HG03095 (cell line): Measurements from ENCODE around the gene NCKIPSD.

Experiments used
- ATAC-seq: cut with Tn5 transposase; IDR thresholded peaks from one replicate; pipeline ENCODE4 v1.9.1; 2021; ENCODE audit warnings: moderate library complexity; ENCODE audit not compliant: unreplicated experiment

NCKIPSD gene

GRCh38 chr3:48679411-48680391 is 6.0 kb downstream of the NCKIPSD start:
- no peak for ATAC-seq

GRCh38 chr3:48678566-48679380 is 6.9 kb downstream of the NCKIPSD start:
- ATAC-seq = no peak

GRCh38 chr3:48678056-48678455 is 7.7 kb downstream of the NCKIPSD start:
- no peak for ATAC-seq

GRCh38 chr3:48674505-48674904 is 11.2 kb downstream of the NCKIPSD start:
- ATAC-seq = no peak

- ATAC-seq = no peak
These were observed 13.2 kb downstream of the NCKIPSD start for GRCh38 chr3:48672522-48672921.

GRCh38 chr3:48664929-48665328 is 20.8 kb downstream of the NCKIPSD start:
- no peak for ATAC-seq

GRCh38 chr3:48664313-48664644 is 21.4 kb downstream of the NCKIPSD start:
- ATAC-seq = no peak

GRCh38 chr3:48663489-48664312 is 22.0 kb downstream of the NCKIPSD start:
- ATAC-seq = peak; percentile 86

GRCh38 chr3:48662753-48663488 is 22.8 kb downstream of the NCKIPSD start, which contains the start of gene CELSR3:
TSS of gene CELSR3 (minus strand) at chr3:48662886. CDS start at chr3:48662634, 252 bp downstream.
- ATAC-seq = no peak

GRCh38 chr3:48662145-48662752 is 23.5 kb downstream of the NCKIPSD start:
- no peak for ATAC-seq

- no peak for ATAC-seq
These were observed 24.1 kb downstream of the NCKIPSD start for GRCh38 chr3:48661501-48662144.

GRCh38 chr3:48660800-48661400 is 24.8 kb downstream of the NCKIPSD start:
- ATAC-seq = no peak

- ATAC-seq = no peak
These were observed 28.9 kb downstream of the NCKIPSD start for GRCh38 chr3:48656841-48657281.

- peak; percentile 60 for ATAC-seq
These were observed 29.5 kb downstream of the NCKIPSD start for GRCh38 chr3:48656061-48656840.

GRCh38 chr3:48655606-48656005 is 30.1 kb downstream of the NCKIPSD start:
- no peak for ATAC-seq

GRCh38 chr3:48655063-48655462 is 30.7 kb downstream of the NCKIPSD start:
- no peak for ATAC-seq

- no peak for ATAC-seq
These were observed 32.6 kb downstream of the NCKIPSD start for GRCh38 chr3:48652923-48653715.
